Mesendoderm (in vitro differentiated cells): Measurements from ENCODE around the gene S100A8.

Source experiments
- DNase-seq: peaks from one replicate; pipeline ENCODE4 v3.0.0; 2013
- H2AK5ac ChIP-seq: 2 replicates; pipeline ENCODE4 v1.6.1; 2013; ENCODE audit warnings: low read length, inconsistent platforms
- H2BK120ac ChIP-seq: 2 replicates; pipeline ENCODE4 v1.6.1; 2013; ENCODE audit warnings: low read depth, mild to moderate bottlenecking, low read length, moderate library complexity, mixed read lengths
- H2BK15ac ChIP-seq: replicated peaks from 2 replicates; pipeline ENCODE4 v1.6.1; 2013; ENCODE audit warnings: low read depth, mild to moderate bottlenecking, moderate library complexity
- H2BK5ac ChIP-seq: 2 replicates; pipeline ENCODE4 v1.6.1; 2013; ENCODE audit warnings: low read length, inconsistent platforms
- H3K18ac ChIP-seq: 2 replicates; pipeline ENCODE4 v1.6.1; 2013; ENCODE audit warnings: mild to moderate bottlenecking, low read length, mixed read lengths
- H3K23ac ChIP-seq: one replicate; pipeline ENCODE4 v1.6.1; 2013; ENCODE audit warnings: low read length
- H3K27ac ChIP-seq: 2 replicates; pipeline ENCODE4 v1.5.1; 2013; ENCODE audit warnings: low read depth, mild to moderate bottlenecking, inconsistent platforms, low read length, moderate library complexity
- H3K27me3 ChIP-seq: 2 replicates; pipeline ENCODE4 v1.6.1; 2013; ENCODE audit warnings: low read length, control low read depth, mild to moderate bottlenecking, inconsistent platforms; ENCODE audit not compliant: insufficient read depth, poor library complexity
- H3K36me3 ChIP-seq: 2 replicates; pipeline ENCODE4 v1.6.1; 2013; ENCODE audit warnings: low read length, inconsistent platforms; ENCODE audit not compliant: control insufficient read depth, insufficient read depth
- H3K4ac ChIP-seq: one replicate; pipeline ENCODE4 v1.6.1; 2013; ENCODE audit warnings: low read depth, mild to moderate bottlenecking, low read length, moderate library complexity
- H3K4me1 ChIP-seq: 2 replicates; pipeline ENCODE4 v1.6.1; 2013; ENCODE audit warnings: low read depth, low read length, inconsistent platforms; ENCODE audit not compliant: control insufficient read depth
- H3K4me2 ChIP-seq: 2 replicates; pipeline ENCODE4 v1.6.1; 2013; ENCODE audit warnings: low read length
- H3K4me3 ChIP-seq: 2 replicates; pipeline ENCODE4 v1.5.1; 2013; ENCODE audit warnings: mild to moderate bottlenecking, low read length
- H3K56ac ChIP-seq: one replicate; pipeline ENCODE4 v1.6.1; 2013; ENCODE audit warnings: low read length
- H3K79me1 ChIP-seq: 2 replicates; pipeline ENCODE4 v1.6.1; 2013; ENCODE audit warnings: low read length, inconsistent platforms
- H3K79me2 ChIP-seq: 2 replicates; pipeline ENCODE4 v1.6.1; 2013; ENCODE audit warnings: mild to moderate bottlenecking, low read length; ENCODE audit not compliant: control insufficient read depth, insufficient read depth
- H3K9ac ChIP-seq: 2 replicates; pipeline ENCODE4 v1.6.1; 2013; ENCODE audit warnings: low read length, inconsistent platforms
- H4K5ac ChIP-seq: one replicate; pipeline ENCODE4 v1.6.1; 2013; ENCODE audit warnings: low read length
- H4K8ac ChIP-seq: one replicate; pipeline ENCODE4 v1.6.1; 2013; ENCODE audit warnings: low read depth, mild to moderate bottlenecking, control low read depth, low read length, moderate library complexity
- WGBS: extraction: QIAGEN DNeasy Blood & Tissue Kit; methylation state at CpG from one replicate; pipeline ENCODE4 v1.1.7; 2013; ENCODE audit warnings: low lambda C conversion rate, missing lambda C conversion rate; ENCODE audit not compliant: insufficient coverage; ENCODE audit errors: extremely low coverage; 5-methylcytosine and 5-hydroxymethylcytosine counted together

S100A8 gene

GRCh38 chr1:153397924-153398651, 7.2 kb upstream of the S100A8 start:
- Histone ChIP-seq H3K79me1 (no peaks in the 10 kb centered on the region), H3K4ac (no peak overlapping the region), H3K18ac (no peak overlapping the region), H4K8ac (no peak overlapping the region), H3K36me3 (no peaks in the 10 kb centered on the region), H3K4me3 (no peak overlapping the region), H3K9ac (no peak overlapping the region), H3K56ac (no peak overlapping the region), H3K4me2 (no peak overlapping the region), H2BK120ac (no peak overlapping the region), H2BK5ac (no peak overlapping the region), H3K23ac (no peak overlapping the region), H2AK5ac (no peak overlapping the region), H3K79me2 (no peaks in the 10 kb centered on the region), H3K27me3 (no peaks in the 10 kb centered on the region), H3K4me1 (no peaks in the 10 kb centered on the region), H4K5ac (no peak overlapping the region), H3K27ac (no peak overlapping the region), H2BK15ac (no peak overlapping the region)
- no peak for DNase-seq
- no CpG with 5 or more reads among the region's 6 CpGs for WGBS

GRCh38 chr1:153397051-153397923, 6.4 kb upstream of the S100A8 start:
- Histone ChIP-seq H3K79me1 (no peaks in the 10 kb centered on the region), H3K27ac (no peak overlapping the region), H3K4me1 (no peaks in the 10 kb centered on the region), H3K27me3 (no peaks in the 10 kb centered on the region), H3K18ac (no peak overlapping the region), H2BK5ac (no peak overlapping the region), H2BK15ac (no peak overlapping the region), H4K8ac (no peak overlapping the region), H3K36me3 (no peaks in the 10 kb centered on the region), H3K79me2 (no peaks in the 10 kb centered on the region), H2BK120ac (no peak overlapping the region), H4K5ac (no peak overlapping the region), H3K23ac (no peak overlapping the region), H2AK5ac (no peak overlapping the region), H3K4ac (no peak overlapping the region), H3K56ac (no peak overlapping the region), H3K4me3 (no peak overlapping the region), H3K4me2 (no peak overlapping the region), H3K9ac (no peak overlapping the region)
- no peak for DNase-seq
- WGBS: no CpG with 5 or more reads among the region's 19 CpGs

GRCh38 chr1:153396461-153396860, 5.6 kb upstream of the S100A8 start:
- no peaks in the 10 kb centered on the region for H3K79me1 ChIP-seq
- H3K4me2 ChIP-seq: no peak overlapping the region
- H2BK15ac ChIP-seq: no peak overlapping the region
- no peak overlapping the region for H3K4ac ChIP-seq
- no peak overlapping the region for H2BK120ac ChIP-seq
- H4K5ac ChIP-seq: no peak overlapping the region
- H3K36me3 ChIP-seq: no peaks in the 10 kb centered on the region
- no peaks in the 10 kb centered on the region for H3K27me3 ChIP-seq
- no peak overlapping the region for H3K18ac ChIP-seq
- H3K4me3 ChIP-seq: no peak overlapping the region
- no CpG with 5 or more reads among the region's 6 CpGs for WGBS
- no peak overlapping the region for H3K56ac ChIP-seq
- no peaks in the 10 kb centered on the region for H3K4me1 ChIP-seq
- H3K79me2 ChIP-seq: no peaks in the 10 kb centered on the region
- H3K23ac ChIP-seq: no peak overlapping the region
- H2BK5ac ChIP-seq: no peak overlapping the region
- no peak overlapping the region for H3K27ac ChIP-seq
- no peak for DNase-seq
- H2AK5ac ChIP-seq: no peak overlapping the region
- no peak overlapping the region for H3K9ac ChIP-seq
- no peak overlapping the region for H4K8ac ChIP-seq

- no peaks in the 10 kb centered on the region for H3K79me1 ChIP-seq
- no peaks in the 10 kb centered on the region for H3K4me1 ChIP-seq
- H3K9ac ChIP-seq: no peak overlapping the region
- no CpG with 5 or more reads among the region's 6 CpGs for WGBS
- no peak overlapping the region for H2AK5ac ChIP-seq
- H4K8ac ChIP-seq: no peak overlapping the region
- H4K5ac ChIP-seq: no peak overlapping the region
- H3K36me3 ChIP-seq: no peaks in the 10 kb centered on the region
- no peak overlapping the region for H3K27ac ChIP-seq
- H3K4ac ChIP-seq: no peak overlapping the region
- H3K18ac ChIP-seq: no peak overlapping the region
- H3K4me3 ChIP-seq: no peak overlapping the region
- H3K56ac ChIP-seq: no peak overlapping the region
- H3K4me2 ChIP-seq: no peak overlapping the region
- H2BK120ac ChIP-seq: no peak overlapping the region
- no peaks in the 10 kb centered on the region for H3K79me2 ChIP-seq
- H2BK5ac ChIP-seq: no peak overlapping the region
- H3K27me3 ChIP-seq: no peaks in the 10 kb centered on the region
- DNase-seq: no peak
- H2BK15ac ChIP-seq: no peak overlapping the region
- H3K23ac ChIP-seq: no peak overlapping the region
Measured at GRCh38 chr1:153395776-153396175, 4.9 kb upstream of the S100A8 start.

- Histone ChIP-seq H3K56ac (no peak overlapping the region), H3K9ac (no peak overlapping the region), H2BK15ac (no peak overlapping the region), H3K23ac (no peak overlapping the region), H3K79me2 (no peaks in the 10 kb centered on the region), H3K27ac (no peak overlapping the region), H3K79me1 (no peaks in the 10 kb centered on the region), H4K8ac (no peak overlapping the region), H4K5ac (no peak overlapping the region), H3K4me3 (no peak overlapping the region), H3K4ac (no peak overlapping the region), H3K27me3 (no peaks in the 10 kb centered on the region), H3K4me2 (no peak overlapping the region), H3K36me3 (no peaks in the 10 kb centered on the region), H2BK120ac (no peak overlapping the region), H3K4me1 (no peaks in the 10 kb centered on the region), H2AK5ac (no peak overlapping the region), H2BK5ac (no peak overlapping the region), H3K18ac (no peak overlapping the region)
- WGBS: no CpG with 5 or more reads among the region's 7 CpGs
- DNase-seq: no peak
Measured at GRCh38 chr1:153395136-153395685, 4.3 kb upstream of the S100A8 start.
